Hepatocyte (in vitro differentiated cells): ENCODE results near the gene SLC34A3.

ENCODE experiments used
- CTCF ChIP-seq: fragments of 200-600 bp; sonication (generic); IDR thresholded peaks from 2 replicates; pipeline ENCODE4 v1.5.1; 2016; ENCODE audit warnings: antibody characterized with exemption, mild to moderate bottlenecking; ENCODE audit not compliant: poor library complexity
- EZH2phosphoT487 ChIP-seq: fragments of 200-600 bp; sonication (generic); IDR thresholded peaks from one replicate; pipeline ENCODE4 v1.6.1; 2018; ENCODE audit warnings: antibody characterized with exemption, mild to moderate bottlenecking, low read depth, moderate library complexity; ENCODE audit not compliant: unreplicated experiment, severe bottlenecking

GRCh38 chr9:137194909-137195308 lies 35.8 kb upstream of the SLC34A3 start:
- TF ChIP-seq CTCF (no peak), EZH2phosphoT487 (no peak)
